GM23338 (cell line): ENCODE measurements around the gene CISH.
A peak's percentile ranks its signal among the peaks of the same experiment; 100 is the strongest.

Source experiments
- CREB1 ChIP-seq: fragments of 250-450 bp; sonication (Bioruptor Pico); IDR thresholded peaks from 2 replicates; pipeline ENCODE4 v1.5.0; 2020; ENCODE audit warnings: low read depth, mild to moderate bottlenecking, moderate library complexity
- EZH2 ChIP-seq: fragments of 200-600 bp; sonication (generic); IDR thresholded peaks from one replicate; pipeline ENCODE4 v1.8.0; 2017; ENCODE audit warnings: antibody characterized with exemption, mild to moderate bottlenecking, low read depth; ENCODE audit not compliant: unreplicated experiment
- EZH2phosphoT487 ChIP-seq: fragments of 200-600 bp; sonication (generic); IDR thresholded peaks from one replicate; pipeline ENCODE4 v1.8.1; 2018; ENCODE audit warnings: antibody characterized with exemption; ENCODE audit not compliant: unreplicated experiment
- POLR2AphosphoS5 ChIP-seq: IDR thresholded peaks from 2 replicates; pipeline ENCODE4 v1.6.1; 2016; ENCODE audit warnings: antibody characterized with exemption, low read depth
- TF ChIP-seq, protein P1 (sequence below), 2 experiments: fragments of 200-600 bp in 1 of 2; sonication (generic) in 1 of 2; conservative IDR thresholded peaks; 2 replicates each; pipeline versions ENCODE4 v1.5.1 to v1.6.1; 2016 to 2017; ENCODE audit warnings: antibody characterized with exemption in 2 of 2, low read depth in 2 of 2, mild to moderate bottlenecking in 2 of 2, moderate library complexity in 1 of 2

- TF ChIP-seq EZH2phosphoT487, result no peak
- TF ChIP-seq EZH2, result no peak
- TF ChIP-seq, protein P1, sequence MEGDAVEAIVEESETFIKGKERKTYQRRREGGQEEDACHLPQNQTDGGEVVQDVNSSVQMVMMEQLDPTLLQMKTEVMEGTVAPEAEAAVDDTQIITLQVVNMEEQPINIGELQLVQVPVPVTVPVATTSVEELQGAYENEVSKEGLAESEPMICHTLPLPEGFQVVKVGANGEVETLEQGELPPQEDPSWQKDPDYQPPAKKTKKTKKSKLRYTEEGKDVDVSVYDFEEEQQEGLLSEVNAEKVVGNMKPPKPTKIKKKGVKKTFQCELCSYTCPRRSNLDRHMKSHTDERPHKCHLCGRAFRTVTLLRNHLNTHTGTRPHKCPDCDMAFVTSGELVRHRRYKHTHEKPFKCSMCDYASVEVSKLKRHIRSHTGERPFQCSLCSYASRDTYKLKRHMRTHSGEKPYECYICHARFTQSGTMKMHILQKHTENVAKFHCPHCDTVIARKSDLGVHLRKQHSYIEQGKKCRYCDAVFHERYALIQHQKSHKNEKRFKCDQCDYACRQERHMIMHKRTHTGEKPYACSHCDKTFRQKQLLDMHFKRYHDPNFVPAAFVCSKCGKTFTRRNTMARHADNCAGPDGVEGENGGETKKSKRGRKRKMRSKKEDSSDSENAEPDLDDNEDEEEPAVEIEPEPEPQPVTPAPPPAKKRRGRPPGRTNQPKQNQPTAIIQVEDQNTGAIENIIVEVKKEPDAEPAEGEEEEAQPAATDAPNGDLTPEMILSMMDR (conservative IDR thresholded peaks at IDR 0.05; ENCODE audit: low read depth in 2 of 2), result peak in 1 of 2 experiments; percentile 8; a peak in 1 of 4 replicates
- no peak for TF ChIP-seq POLR2AphosphoS5
- no peak for TF ChIP-seq CREB1 (CRISPR knock-in tag)
Measured at GRCh38 chr3:50572801-50573371, 38.7 kb downstream of the CISH start.
